H1 (cell line): ENCODE measurements around the gene MGRN1. TPM values are rescaled to one million over a fixed set of nuclear protein-coding genes. Genes with fewer than 3 reads are reported as not detected.
A peak's percentile ranks its signal among the peaks of the same experiment; 100 is the strongest.

Source experiments
- CTCF ChIA-PET: fragments of 300-600 bp; sonication (Branson Sonifier 250); formaldehyde crosslinking; loops from one replicate; lab custom pipeline; 2021; ENCODE audit not compliant: partially characterized antibody; lab: Charles Lee
- POLR2A ChIA-PET: fragments of 300-600 bp; sonication (Branson Sonifier 250); formaldehyde crosslinking; loops from one replicate; lab custom pipeline; 2021; ENCODE audit warnings: inconsistent platforms; ENCODE audit not compliant: partially characterized antibody; lab: Charles Lee
- DNase-seq, 2 experiments: peaks; one replicate each; pipeline versions ENCODE4 v3.0.0 to v3.0.0-alpha.2; 2010 to 2022; ENCODE audit warnings: low spot score in 2 of 2, low read depth in 1 of 2, mixed read lengths in 1 of 2
- FAIRE-seq: peaks from 2 replicates; lab custom pipeline; 2011; peaks lifted over from hg19 to GRCh38; lab: Jason Lieb, UNC
- H2AFZ ChIP-seq: 2 replicates; pipeline ENCODE4 v1.8.1; 2012; ENCODE audit warnings: low read length, inconsistent platforms
- H2AK5ac ChIP-seq: 2 replicates; pipeline ENCODE4 v1.6.1; 2013; ENCODE audit warnings: low read depth, low read length
- H2BK120ac ChIP-seq: replicated peaks from 2 replicates; pipeline ENCODE3; 2013; ENCODE audit warnings: low read depth, low read length, inconsistent platforms
- H2BK12ac ChIP-seq: 2 replicates; pipeline ENCODE4 v1.6.1; 2013; ENCODE audit warnings: low read depth, low read length
- H2BK15ac ChIP-seq: 2 replicates; pipeline ENCODE4 v1.6.1; 2013; ENCODE audit warnings: low read length
- H2BK20ac ChIP-seq: 2 replicates; pipeline ENCODE4 v1.6.1; 2013; ENCODE audit warnings: low read length
- H2BK5ac ChIP-seq: 2 replicates; pipeline ENCODE4 v1.6.1; 2013; ENCODE audit warnings: low read depth, low read length
- H3K14ac ChIP-seq: 2 replicates; pipeline ENCODE4 v1.6.1; 2013; ENCODE audit warnings: inconsistent platforms; ENCODE audit not compliant: insufficient read length
- H3K18ac ChIP-seq: 2 replicates; pipeline ENCODE4 v1.6.1; 2013; ENCODE audit warnings: low read length; ENCODE audit errors: extremely low read depth
- H3K23ac ChIP-seq: 2 replicates; pipeline ENCODE4 v1.6.1; 2013; ENCODE audit warnings: inconsistent platforms; ENCODE audit not compliant: insufficient read length
- H3K23me2 ChIP-seq: 2 replicates; pipeline ENCODE4 v1.6.1; 2013; ENCODE audit warnings: low read depth, low read length
- H3K27ac ChIP-seq: 2 replicates; pipeline ENCODE4 v1.6.1; 2011; ENCODE audit warnings: low read depth, low read length, inconsistent platforms
- H3K27me3 ChIP-seq, 4 experiments: replicated peaks in 1 of 4; 1 replicate in 1 of 4; 2 replicates in 3 of 4; pipeline versions ENCODE4 v1.6.1 to v1.8.1; 2011 to 2013; ENCODE audit warnings: low read length in 3 of 4, mild to moderate bottlenecking in 3 of 4, inconsistent platforms in 2 of 4, mixed read lengths in 2 of 4, moderate library complexity in 1 of 4; ENCODE audit not compliant: control insufficient read depth in 3 of 4, insufficient read depth in 3 of 4; ENCODE audit errors: extremely low read depth in 1 of 4
- H3K36me3 ChIP-seq, 4 experiments: 2 replicates each; pipeline versions ENCODE4 v1.6.1 to v1.8.1; 2011 to 2013; ENCODE audit warnings: mild to moderate bottlenecking in 4 of 4, low read length in 3 of 4, moderate library complexity in 2 of 4, control low read depth in 1 of 4, inconsistent platforms in 1 of 4; ENCODE audit not compliant: insufficient read depth in 4 of 4, control insufficient read depth in 2 of 4
- H3K4ac ChIP-seq: replicated peaks from 2 replicates; pipeline ENCODE3; 2013; ENCODE audit warnings: low read length, low read depth, mixed read lengths, inconsistent platforms; ENCODE audit not compliant: insufficient read length
- H3K4me1 ChIP-seq, 4 experiments: replicated peaks in 1 of 4; 1 replicate in 1 of 4; 2 replicates in 3 of 4; pipeline versions ENCODE4 v1.6.1 to v1.8.1; 2011 to 2013; ENCODE audit warnings: low read length in 3 of 4, inconsistent platforms in 2 of 4, mixed read lengths in 1 of 4; ENCODE audit not compliant: insufficient read depth in 4 of 4, control insufficient read depth in 3 of 4
- H3K4me2 ChIP-seq, 2 experiments: 2 replicates each; pipeline versions ENCODE4 v1.6.1 to v1.8.1; 2011 to 2013; ENCODE audit warnings: low read depth in 2 of 2, low read length in 2 of 2, control low read depth in 1 of 2, inconsistent platforms in 1 of 2, mild to moderate bottlenecking in 1 of 2; ENCODE audit not compliant: insufficient read depth in 1 of 2
- H3K4me3 ChIP-seq, 4 experiments: fragments of 200-600, 300-600 bp in 1 of 4; sonication (generic), shearing (Covaris generic), sonication (Bioruptor Twin) in 1 of 4; 2 replicates each; pipeline versions ENCODE4 v1.5.1 to v1.8.1; 2011 to 2016; ENCODE audit warnings: low read length in 4 of 4, low read depth in 3 of 4, control low read depth in 2 of 4, inconsistent platforms in 2 of 4, mild to moderate bottlenecking in 2 of 4, mixed read lengths in 1 of 4, moderate library complexity in 1 of 4; ENCODE audit not compliant: insufficient read depth in 2 of 4; ENCODE audit errors: extremely low read depth in 1 of 4
- H3K56ac ChIP-seq: replicated peaks from 2 replicates; pipeline ENCODE3; 2013; ENCODE audit warnings: low read depth, mild to moderate bottlenecking, mixed read lengths, low read length, inconsistent platforms; ENCODE audit not compliant: insufficient read length
- H3K79me1 ChIP-seq: 2 replicates; pipeline ENCODE4 v1.6.1; 2013; ENCODE audit warnings: low read depth, low read length, control low read depth
- H3K79me2 ChIP-seq, 2 experiments: 2 replicates each; pipeline versions ENCODE4 v1.6.1 to v1.8.1; 2012 to 2013; ENCODE audit warnings: low read length in 2 of 2, mild to moderate bottlenecking in 2 of 2, inconsistent platforms in 1 of 2; ENCODE audit not compliant: insufficient read depth in 2 of 2, control insufficient read depth in 1 of 2
- H3K9ac ChIP-seq, 4 experiments: replicated peaks in 1 of 4; 1 replicate in 1 of 4; 2 replicates in 3 of 4; pipeline versions ENCODE4 v1.6.1 to v1.8.1; 2011 to 2013; ENCODE audit warnings: low read depth in 3 of 4, low read length in 3 of 4, control low read depth in 2 of 4, mild to moderate bottlenecking in 2 of 4, moderate library complexity in 2 of 4, inconsistent platforms in 1 of 4; ENCODE audit errors: extremely low read depth in 1 of 4
- H3K9me3 ChIP-seq, 2 experiments: 2 replicates each; pipeline versions ENCODE4 v1.6.1 to v1.8.1; 2012 to 2013; ENCODE audit warnings: mild to moderate bottlenecking in 2 of 2, moderate library complexity in 2 of 2, control low read depth in 1 of 2, inconsistent platforms in 1 of 2, low read depth in 1 of 2, low read length in 1 of 2, mixed read lengths in 1 of 2; ENCODE audit not compliant: insufficient read depth in 2 of 2
- H4K20me1 ChIP-seq, 2 experiments: replicated peaks in 1 of 2; 2 replicates each; pipeline versions ENCODE3 to v1.8.1; 2011 to 2013; ENCODE audit warnings: inconsistent platforms in 2 of 2, low read length in 2 of 2, mild to moderate bottlenecking in 1 of 2; ENCODE audit not compliant: insufficient read depth in 2 of 2, control insufficient read depth in 1 of 2
- H4K5ac ChIP-seq: 2 replicates; pipeline ENCODE4 v1.6.1; 2013; ENCODE audit warnings: low read length, low read depth, mixed read lengths, inconsistent platforms; ENCODE audit not compliant: insufficient read length
- H4K8ac ChIP-seq: 2 replicates; pipeline ENCODE4 v1.8.0; 2013; ENCODE audit warnings: mild to moderate bottlenecking, moderate library complexity, low read length, inconsistent platforms; ENCODE audit not compliant: insufficient read depth; ENCODE audit errors: extremely low read depth
- H4K91ac ChIP-seq: replicated peaks from 2 replicates; pipeline ENCODE3; 2013; ENCODE audit warnings: low read length, mixed read lengths, inconsistent platforms; ENCODE audit not compliant: insufficient read length
- GABPA ChIP-seq: IDR thresholded peaks from 2 replicates; pipeline ENCODE4 v1.6.1; 2011; ENCODE audit warnings: mild to moderate bottlenecking, low read length, moderate library complexity, borderline replicate concordance; ENCODE audit not compliant: insufficient read depth
- MAFK ChIP-seq: IDR thresholded peaks from 2 replicates; pipeline ENCODE4 v1.6.1; 2012; ENCODE audit warnings: low read depth, mild to moderate bottlenecking, improper control_type of control experiment, low read length
- RBBP5 ChIP-seq: IDR thresholded peaks from 2 replicates; pipeline ENCODE4 v1.7.1; 2012; ENCODE audit warnings: low read depth, mild to moderate bottlenecking, inconsistent platforms, low read length, moderate library complexity, borderline replicate concordance
- SIX5 ChIP-seq: IDR thresholded peaks from 2 replicates; pipeline ENCODE4 v1.6.1; 2011; ENCODE audit warnings: mild to moderate bottlenecking, low read depth, low read length
- SP2 ChIP-seq: IDR thresholded peaks from 2 replicates; pipeline ENCODE4 v1.6.1; 2012; ENCODE audit warnings: mild to moderate bottlenecking, low read length, inconsistent platforms
- WGBS, 2 experiments: shearing (Covaris generic) in 1 of 2; methylation state at CpG; one replicate each; pipeline versions ENCODE4 v1.1.6 to v1.1.7; 2013 to 2015; ENCODE audit warnings: low lambda C conversion rate in 2 of 2, mixed read lengths in 2 of 2, inconsistent platforms in 1 of 2, low coverage in 1 of 2, missing lambda C conversion rate in 1 of 2; ENCODE audit not compliant: insufficient replicate concordance in 2 of 2, insufficient coverage in 1 of 2, insufficient read length in 1 of 2; ENCODE audit errors: extremely low coverage in 1 of 2, missing lambda C conversion rate in 1 of 2; 5-methylcytosine and 5-hydroxymethylcytosine counted together
- polyA plus RNA-seq, 7 experiments: library from polyadenylated mRNA; depleted of rRNA in 3 of 7; stranded (reverse) in 5 of 7; unstranded in 2 of 7; fragments of >200 nt in 5 of 7; fragments of 200-250 nt in 2 of 7; gene quantifications; 1 replicate in 5 of 7; 2 replicates in 1 of 7; 4 replicates in 1 of 7; pipeline versions ENCODE4 v1.2.1 to v1.2.3, GENCODE V29; 2011 to 2013; ENCODE audit warnings: missing spikeins in 2 of 7, mixed read lengths in 2 of 7
- total RNA-seq: library from RNA; stranded (reverse); fragmentation: NEBNext Ultra II Directional; extraction: Animal tissue kit (Norgen Biotek cat#: 25700); gene quantifications from 2 replicates; pipeline ENCODE4 v1.2.1, GENCODE V29; 2021

Gene MGRN1
- total and polyA plus RNA-seq, 2 of the 8 experiments (the other 6 are each of a cell fraction or from before 2014, with no cell fraction given), result 15.0 to 82.3 TPM

DNA sequence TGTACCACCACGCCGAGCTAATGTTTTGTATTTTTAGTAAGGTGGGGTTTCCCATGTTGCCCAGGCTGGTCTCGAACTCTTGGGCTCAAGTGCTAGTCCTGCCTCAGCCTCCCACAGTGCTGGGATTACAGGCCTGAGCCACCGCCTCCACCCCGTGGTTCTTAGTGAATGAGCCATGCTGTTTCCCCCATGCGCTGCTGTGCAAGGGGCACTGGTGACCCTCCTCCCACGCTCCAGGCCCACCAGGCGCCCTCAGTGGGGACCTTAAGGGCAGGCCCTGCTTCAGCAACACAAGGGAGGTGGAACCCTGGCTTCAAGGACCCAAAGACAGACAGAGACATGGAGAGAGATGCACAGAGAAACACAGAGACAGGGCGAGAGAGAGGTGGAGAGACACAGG is 53.4 kb downstream of the MGRN1 start:
- Histone ChIP-seq H3K14ac (no peak overlapping the region), H2BK5ac (no peak overlapping the region), H3K79me1 (peaks cover 4% of the 10 kb centered on the region; the same call in 1 of the 2 replicates), H4K20me1 (peaks cover 3 to 12% of the 10 kb centered on the region in 2 experiments), H3K27ac (no peak overlapping the region), H4K91ac (no peak overlapping the region), H3K79me2 (no peaks in the 10 kb centered on the region), H2BK20ac (no peak overlapping the region), H3K4me3 (no peak overlapping the region), H3K27me3 (no peaks in the 10 kb centered on the region), H3K4me1 (peaks cover 0 to 3% (median under 1%) of the 10 kb centered on the region in 4 experiments; a peak in 3 of 7 replicates), H2BK15ac (no peak overlapping the region), H2BK120ac (no peak overlapping the region), H4K8ac (peak overlapping the region; percentile 57; the same call in 1 of the 2 replicates), H3K4ac (no peak overlapping the region), H2BK12ac (no peak overlapping the region), H3K9me3 (no peaks in the 10 kb centered on the region), H3K56ac (no peak overlapping the region), H3K4me2 (no peak overlapping the region), H4K5ac (no peak overlapping the region), H3K36me3 (peaks cover 0 to 15% (median 5%) of the 10 kb centered on the region in 4 experiments; a peak in 5 of 8 replicates), H3K23ac (no peak overlapping the region), H3K18ac (no peak overlapping the region), H3K9ac (no peak overlapping the region), H2AFZ (no peak overlapping the region), H2AK5ac (no peak overlapping the region), H3K23me2 (no peaks in the 10 kb centered on the region)
- TF ChIP-seq SP2, result no peak
- no peak for TF ChIP-seq GABPA
- no peak for TF ChIP-seq RBBP5
- no peak for TF ChIP-seq MAFK
- no peak for TF ChIP-seq SIX5
- 97% methylated on average over 9 of the region's 9 CpGs; no CpG with 5 or more reads in 1 of the 2 experiments for WGBS, 2 experiments
- FAIRE-seq, result no peak
- ChIA-PET POLR2A (interaction anchor here (1.3 kb wide), 1 partner anchor 18 kb away, joined by 4 read pairs; no protein-coding TSS in a partner anchor), CTCF (interaction anchor here (1.2 to 2.7 kb wide), 2 partner anchors 28 kb away, joined by 4 to 5 read pairs; no protein-coding TSS in a partner anchor)
- DNase-seq, result no peak
